IPS-20b (cell line): ENCODE measurements around the gene TRIM46.
"Not testable (repeated sequence)": the region's sequence is repeated elsewhere in the genome, so short reads cannot be mapped to it uniquely, and the experiment has no call there.

ENCODE experiments used
- H3K27ac ChIP-seq: one replicate; pipeline ENCODE4 v1.5.1; 2013; ENCODE audit warnings: low read length
- H3K27me3 ChIP-seq: 2 replicates; pipeline ENCODE4 v1.6.1; 2013; ENCODE audit warnings: mild to moderate bottlenecking, low read length, inconsistent platforms; ENCODE audit not compliant: insufficient read depth
- H3K36me3 ChIP-seq: 2 replicates; pipeline ENCODE4 v1.6.1; 2013; ENCODE audit warnings: low read depth, mild to moderate bottlenecking, inconsistent platforms, low read length, moderate library complexity; ENCODE audit not compliant: insufficient read depth
- H3K4me1 ChIP-seq: 2 replicates; pipeline ENCODE4 v1.6.1; 2013; ENCODE audit warnings: mild to moderate bottlenecking, control low read depth, inconsistent platforms, low read length, moderate library complexity; ENCODE audit not compliant: insufficient read depth
- H3K4me3 ChIP-seq: 2 replicates; pipeline ENCODE4 v1.5.1; 2013; ENCODE audit warnings: mild to moderate bottlenecking, low read length, inconsistent platforms
- H3K9ac ChIP-seq: 2 replicates; pipeline ENCODE4 v1.6.1; 2013; ENCODE audit warnings: low read depth, mild to moderate bottlenecking, inconsistent platforms, low read length, moderate library complexity
- H3K9me3 ChIP-seq: 2 replicates; pipeline ENCODE4 v1.6.1; 2013; ENCODE audit warnings: mild to moderate bottlenecking, low read depth, low read length, inconsistent platforms; ENCODE audit not compliant: insufficient read depth

The TRIM46 gene

DNA sequence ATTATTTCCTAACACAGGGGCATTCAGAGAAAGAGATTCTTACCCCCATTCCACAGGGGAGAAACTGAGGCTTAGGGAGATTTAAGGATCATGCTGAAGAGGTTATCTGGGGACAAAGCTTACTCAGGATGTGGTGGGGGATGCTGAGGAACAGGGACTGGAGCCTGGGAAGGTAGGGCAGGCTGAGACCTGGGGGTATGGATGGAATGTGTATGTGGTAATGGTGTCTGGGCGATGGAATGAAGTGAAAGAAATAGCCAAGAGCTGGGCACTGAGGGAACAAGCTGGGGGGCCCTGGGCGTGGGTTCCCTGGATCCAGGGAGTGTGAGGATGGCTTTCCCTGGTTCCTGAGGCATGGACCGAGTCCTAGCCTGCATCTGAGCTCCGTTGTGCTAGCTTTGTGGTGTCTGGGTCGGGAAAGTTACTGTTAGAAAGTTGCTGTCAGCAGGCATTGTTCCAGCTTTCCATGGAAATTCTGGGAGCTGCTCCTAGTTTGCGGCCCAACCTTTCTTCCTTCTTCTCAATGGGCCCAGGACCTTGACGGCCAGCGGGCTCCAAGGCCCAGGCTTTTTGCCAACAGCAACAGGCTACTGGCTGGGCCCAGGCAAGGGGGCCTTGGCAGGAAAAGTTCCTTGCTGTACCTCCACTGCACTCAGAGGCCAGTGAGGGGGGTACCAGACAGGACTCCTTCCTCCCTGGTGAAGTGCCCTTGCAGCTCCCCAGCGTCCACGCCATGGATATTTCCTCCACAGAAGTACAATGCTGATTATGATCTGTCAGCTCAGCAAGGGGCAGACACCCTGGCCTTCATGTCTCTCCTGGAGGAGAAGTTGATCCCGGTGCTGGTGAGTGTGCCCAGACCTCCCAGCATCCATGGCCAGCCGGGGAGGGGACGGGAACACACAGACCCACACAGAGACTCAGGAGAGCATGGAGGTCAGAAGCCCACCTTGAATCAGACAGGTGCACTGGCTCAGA, 58.6 kb downstream of the TRIM46 start:
- not testable (repeated sequence) for H3K4me1 ChIP-seq, H3K27ac ChIP-seq, H3K9ac ChIP-seq, H3K4me3 ChIP-seq, H3K36me3 ChIP-seq, H3K27me3 ChIP-seq, H3K9me3 ChIP-seq

DNA sequence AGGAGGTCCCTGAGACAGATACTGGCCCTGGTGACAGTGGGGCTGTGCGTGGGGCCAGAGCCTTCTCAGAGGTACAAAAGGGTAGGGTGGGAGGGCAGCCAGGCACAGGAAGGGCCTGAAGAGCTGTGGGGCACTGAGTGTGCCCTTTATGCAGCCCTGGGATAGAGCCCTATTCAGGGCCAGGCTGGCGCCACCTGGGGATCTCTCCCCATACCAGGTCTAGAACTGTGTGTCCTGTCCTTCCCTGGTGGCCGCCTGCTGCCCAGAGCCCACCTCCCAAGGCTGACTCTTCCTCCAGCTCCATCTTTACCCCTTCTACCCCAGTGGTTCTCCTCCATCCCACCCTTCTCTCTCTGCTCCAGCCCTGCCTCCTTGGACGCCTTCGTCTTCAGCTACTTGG, 59.9 kb downstream of the TRIM46 start:
- H3K4me1 ChIP-seq, H3K9ac ChIP-seq, H3K36me3 ChIP-seq, H3K4me3 ChIP-seq, H3K9me3 ChIP-seq, H3K27ac ChIP-seq, H3K27me3 ChIP-seq: not testable (repeated sequence)
